ENCODE data around the gene MPZL2.

MPZL2 gene

DNA sequence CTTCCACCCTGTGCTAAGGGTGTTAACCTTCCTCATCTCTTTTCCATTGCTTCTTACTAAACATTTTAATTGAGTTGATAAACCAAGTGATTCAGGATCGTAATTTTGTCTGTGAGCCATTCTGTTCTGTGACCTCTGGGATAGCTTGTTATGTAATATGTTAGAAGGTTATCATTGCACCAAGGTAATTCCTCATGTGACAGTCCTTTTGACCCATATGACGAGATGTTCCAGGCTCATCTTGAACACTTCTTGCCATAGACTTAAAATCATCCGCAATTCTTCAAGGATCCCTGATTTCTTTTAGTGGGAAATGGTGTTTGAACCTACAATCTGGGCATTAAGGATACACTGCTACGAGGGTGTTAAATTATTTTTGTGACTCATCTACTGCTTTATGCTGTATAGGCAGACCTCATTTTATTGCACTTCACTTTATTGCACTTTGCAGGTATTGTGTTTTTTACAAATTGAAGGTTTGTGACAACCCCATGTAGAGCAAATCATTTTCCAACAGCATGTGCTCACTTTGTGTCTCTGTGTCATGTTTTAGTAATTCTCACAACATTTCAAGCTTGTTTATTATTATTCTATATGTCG, 19.0 kb upstream of the MPZL2 start:
- DNase-seq: no peak

DNA sequence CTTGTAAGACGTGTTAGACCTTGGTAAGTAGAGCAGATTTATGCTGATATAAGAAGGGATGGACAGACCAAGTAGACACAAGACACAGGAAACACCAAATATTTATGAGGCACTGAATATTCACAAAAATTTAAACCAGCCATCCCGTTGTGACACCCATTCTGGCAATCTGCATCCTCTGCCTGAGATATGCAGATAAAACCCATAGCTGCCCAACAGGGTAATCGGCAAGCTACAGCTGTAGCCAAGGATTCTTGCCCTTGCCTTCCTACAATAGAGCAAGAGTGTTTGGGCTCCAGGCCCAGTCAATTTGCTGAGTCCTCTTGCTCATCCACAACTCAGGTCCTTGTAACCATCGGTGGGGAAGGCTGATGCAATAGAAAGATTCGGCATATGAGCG, 18.5 kb upstream of the MPZL2 start:
- DNase-seq: no peak

GRCh38 chr11:118281284-118281683, 17.2 kb upstream of the MPZL2 start:
- DNase-seq: no peak

DNA sequence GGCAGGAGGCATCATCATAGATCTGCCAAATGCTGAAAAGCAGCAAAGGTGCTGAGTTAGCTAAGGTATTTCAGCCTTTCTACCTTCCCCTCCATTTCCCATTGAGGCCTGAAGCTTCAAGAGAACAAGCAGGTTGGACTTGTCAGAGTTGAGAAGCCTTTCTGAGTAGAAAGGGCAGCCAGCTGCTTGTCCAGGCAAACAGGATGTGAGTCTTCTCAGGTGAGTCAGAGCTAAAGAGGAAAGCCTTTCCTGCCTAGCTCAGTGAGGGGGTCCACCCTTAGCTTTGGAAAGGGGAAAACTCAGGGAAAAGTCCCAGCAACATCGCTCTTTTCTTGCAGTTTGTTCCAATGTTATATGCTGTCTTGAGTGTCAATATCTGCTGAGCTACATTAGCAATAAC, 13.2 kb upstream of the MPZL2 start:
- DNase-seq: no peak

GRCh38 chr11:118276422-118276821, 12.3 kb upstream of the MPZL2 start:
- no peak for DNase-seq

- no peak for DNase-seq
Observed at GRCh38 chr11:118275176-118275575, 11.1 kb upstream of the MPZL2 start.

- DNase-seq: no peak
Observed at GRCh38 chr11:118274186-118274585, 10.1 kb upstream of the MPZL2 start.

DNA sequence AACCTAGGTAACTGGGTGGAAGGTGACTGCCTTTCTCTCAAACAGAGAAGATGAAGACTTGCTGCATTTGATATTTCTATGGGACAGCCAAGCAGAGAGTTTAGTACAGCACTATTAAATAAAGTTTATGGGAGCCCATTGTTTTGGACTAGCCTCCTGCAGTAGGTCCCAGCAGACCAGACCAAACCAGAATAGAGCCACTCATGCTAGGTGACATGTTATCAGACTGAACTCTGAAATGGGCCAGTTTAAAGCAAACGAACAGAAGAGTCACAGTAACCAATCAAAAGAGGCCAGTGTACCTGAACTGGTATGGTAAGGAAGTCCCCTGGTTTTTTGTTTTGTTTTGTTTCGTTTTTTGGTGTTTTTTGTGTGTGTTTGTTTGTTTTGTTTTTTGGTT, 7.9 kb upstream of the MPZL2 start:
- no peak for DNase-seq

DNA sequence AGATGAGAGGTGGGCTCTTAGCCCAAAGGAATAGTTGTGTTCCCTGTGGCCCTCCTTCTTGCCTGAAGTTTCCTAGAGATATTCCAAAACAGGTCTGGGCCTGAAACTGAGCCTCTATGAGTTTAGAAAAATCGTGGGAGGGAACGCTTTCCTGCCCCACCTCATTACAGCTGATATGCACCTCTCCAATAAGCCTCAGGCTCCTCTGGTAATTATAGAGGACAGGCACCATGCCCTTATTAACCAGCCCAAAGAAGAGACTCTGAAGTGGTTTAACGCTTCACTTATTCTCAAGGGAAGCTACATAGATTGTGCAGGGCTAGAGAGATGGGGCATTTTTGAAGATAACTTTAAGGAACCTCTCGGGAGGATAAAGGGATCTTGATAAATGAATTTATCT, 3.4 kb upstream of the MPZL2 start:
- no peak for DNase-seq

GRCh38 chr11:118265954-118266353, 1.9 kb upstream of the MPZL2 start:
- DNase-seq: no peak

DNA sequence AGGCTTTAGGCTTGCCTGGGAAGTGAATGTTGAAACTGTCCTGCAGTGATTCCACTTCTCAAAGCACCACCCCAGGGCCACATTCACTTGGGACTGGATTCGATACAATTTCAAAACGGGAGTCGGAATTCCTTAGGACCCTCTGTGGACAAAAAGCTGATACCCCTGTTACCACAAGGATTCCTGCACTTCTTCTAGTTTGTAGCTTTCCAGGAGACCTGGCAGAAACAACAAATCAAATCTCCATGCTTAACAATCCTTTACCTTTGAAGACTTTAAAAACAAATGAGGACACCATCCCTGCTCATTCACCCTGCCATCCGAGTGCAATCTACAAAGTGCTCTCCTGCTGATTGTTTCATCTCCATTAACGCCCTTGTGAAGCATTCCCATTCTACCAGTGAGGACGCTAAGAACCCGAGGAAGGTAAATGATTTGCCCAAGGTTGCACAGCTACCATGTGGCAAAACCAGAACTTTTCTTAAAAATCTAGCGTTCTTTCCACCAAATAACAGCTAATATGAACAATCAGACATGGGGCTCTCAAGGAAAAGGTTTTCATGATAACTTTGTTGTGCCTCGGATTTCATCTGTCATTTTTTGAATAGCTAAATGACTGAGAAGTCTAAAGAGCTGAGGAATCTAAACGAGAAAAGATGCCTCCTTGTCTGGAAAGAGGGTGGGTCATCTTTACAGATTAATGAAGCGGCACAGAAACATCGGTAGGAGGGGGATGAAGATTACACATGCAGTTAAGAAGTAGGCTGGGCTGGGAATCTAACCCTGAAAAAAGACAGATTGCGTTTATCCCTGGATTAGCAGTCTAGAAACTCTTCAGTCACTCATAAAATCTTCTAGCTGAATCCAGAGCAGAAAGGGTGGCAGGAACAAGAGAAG, 720 bp upstream of the MPZL2 start:
- DNase-seq: no peak

DNA sequence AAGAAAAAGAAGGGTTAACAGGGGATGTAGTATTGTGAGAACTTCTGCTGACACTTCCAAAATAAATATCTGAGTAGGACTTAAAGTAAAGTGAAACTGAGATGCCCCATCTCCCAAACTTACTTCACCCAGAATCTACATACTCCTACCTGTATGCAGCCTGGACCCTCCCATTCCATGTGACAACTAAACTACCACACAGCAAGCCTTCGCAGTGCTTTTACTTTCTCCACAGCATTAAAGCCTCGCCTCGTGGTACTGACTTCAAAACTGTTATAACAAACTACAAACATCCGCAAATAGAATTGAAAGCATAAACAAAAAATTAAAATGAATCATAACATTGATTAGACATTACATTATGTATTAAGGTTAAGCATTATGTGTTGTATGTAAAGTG, 985 bp downstream of the MPZL2 start:
- no peak for DNase-seq

- DNase-seq: no peak
Observed at GRCh38 chr11:118260353-118260752, 3.7 kb downstream of the MPZL2 start.

GRCh38 chr11:118259138-118259537, 5.0 kb downstream of the MPZL2 start:
- DNase-seq: no peak

DNA sequence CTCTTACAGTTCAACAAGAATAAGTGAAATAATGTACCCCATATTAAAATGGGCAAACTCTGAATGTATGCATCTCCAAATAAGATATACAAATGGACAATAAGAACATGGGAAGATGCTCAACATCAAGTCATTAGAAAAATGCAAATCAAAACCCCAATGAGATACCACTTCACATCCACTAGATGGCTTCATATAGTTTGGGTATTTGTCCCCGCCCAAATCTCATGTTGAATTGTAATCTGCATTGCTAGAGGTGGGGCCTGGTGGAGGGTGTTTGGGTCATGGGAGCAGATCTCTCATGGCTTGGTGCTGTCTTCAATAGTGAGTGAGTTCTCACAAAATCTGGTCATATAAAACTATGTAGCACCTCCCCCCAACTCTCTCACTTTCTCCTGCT, 5.7 kb downstream of the MPZL2 start:
- no peak for DNase-seq

GRCh38 chr11:118252688-118253087, 11.4 kb downstream of the MPZL2 start:
- no peak for DNase-seq

DNA sequence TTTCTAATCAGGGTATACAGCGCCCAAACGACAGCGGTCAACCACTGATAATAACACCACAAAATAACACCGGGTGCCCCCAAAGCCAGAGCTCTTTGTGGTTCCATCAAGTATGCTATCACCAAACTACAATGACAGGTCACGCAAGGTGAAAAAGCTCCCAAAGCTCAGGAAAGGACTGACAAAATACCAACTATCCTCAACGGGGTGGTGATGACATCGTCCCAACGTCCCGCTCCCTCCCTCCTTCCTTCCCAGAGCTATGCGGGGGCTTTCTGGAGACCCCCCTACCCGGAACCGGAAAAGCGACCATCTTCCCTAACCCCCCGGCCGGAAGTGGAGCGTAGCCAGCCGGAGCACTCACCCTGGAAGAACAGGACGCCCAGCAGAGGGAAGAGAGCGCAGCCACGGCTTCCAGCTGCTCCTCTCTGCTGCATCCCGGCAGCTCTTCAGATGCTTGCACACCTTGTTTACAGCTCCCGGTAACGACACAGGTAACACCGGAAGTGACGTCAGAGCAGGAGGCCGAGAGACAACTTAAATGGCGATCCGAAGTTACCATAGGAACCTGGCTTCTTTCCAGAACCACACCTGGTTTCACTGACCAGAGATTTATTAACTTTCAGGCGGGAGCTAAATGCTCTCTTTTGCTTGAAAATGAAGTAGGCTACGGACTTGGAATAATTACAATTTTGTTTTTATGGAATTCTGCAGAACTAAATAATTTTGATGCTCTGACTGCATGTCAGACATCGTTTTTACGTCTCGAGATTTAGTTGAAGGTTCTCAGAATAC, 12.0 kb downstream of the MPZL2 start, which contains the start of gene MPZL3:
Gene MPZL3, minus strand, starts transcription at position 508 of the 795 bp plus-strand sequence. Its CDS starts 71 bp downstream, at position 437.
- peak; percentile 13 to 51 for DNase-seq

- no peak for DNase-seq
Observed at GRCh38 chr11:118247041-118247440, 17.1 kb downstream of the MPZL2 start.

DNA sequence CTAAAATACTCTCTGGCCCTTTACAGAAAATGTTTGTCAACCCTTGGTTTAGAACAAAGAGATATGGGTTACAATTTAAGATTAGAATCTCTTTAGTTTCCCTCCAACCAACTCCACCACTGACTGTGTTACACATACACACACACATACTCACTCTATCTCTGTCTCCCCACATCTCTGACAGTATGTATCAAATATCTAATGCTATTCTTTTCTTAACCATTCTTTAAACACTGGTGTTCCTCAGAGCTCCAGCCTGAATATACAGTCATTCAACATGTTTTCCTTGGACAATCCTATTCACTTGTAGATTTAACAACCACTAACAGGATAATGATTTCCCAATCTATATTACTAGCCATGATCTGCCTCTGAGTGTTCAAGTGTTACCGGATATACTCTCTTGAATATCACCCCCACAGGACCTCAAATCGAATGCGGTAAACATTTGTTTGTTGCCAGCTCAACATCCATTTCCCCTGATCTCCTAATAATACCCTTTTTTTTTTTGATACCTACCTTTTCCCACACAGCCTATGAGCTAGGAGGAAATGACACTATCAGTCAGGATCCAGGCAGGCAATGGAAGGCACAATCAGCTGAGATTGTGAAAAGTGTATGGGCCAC, 18.0 kb downstream of the MPZL2 start:
- DNase-seq: no peak

- no peak for DNase-seq
Observed at GRCh38 chr11:118243993-118244762, 19.9 kb downstream of the MPZL2 start.

DNA sequence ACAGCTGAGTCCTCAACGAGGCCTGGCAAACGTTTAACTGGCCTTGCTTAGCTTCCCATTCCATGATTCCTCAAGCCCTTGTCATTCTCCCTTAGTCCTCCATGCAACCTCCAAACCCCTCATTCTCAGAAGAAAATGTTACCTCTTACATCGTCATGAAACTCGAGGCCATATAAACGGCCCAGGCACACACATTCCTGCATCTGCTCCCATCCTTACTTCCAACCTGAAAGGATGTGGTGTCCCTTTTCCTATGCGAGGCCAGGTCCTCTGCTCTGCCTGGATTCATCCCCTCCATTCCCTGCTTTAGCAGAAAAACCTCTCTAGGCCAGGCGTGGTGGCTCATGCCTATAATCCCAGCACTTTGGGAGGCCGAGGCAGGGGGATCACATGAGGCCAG, 20.9 kb downstream of the MPZL2 start:
- DNase-seq: no peak

- DNase-seq: no peak
Observed at GRCh38 chr11:118241764-118242098, 22.4 kb downstream of the MPZL2 start.
